Astrocyte of the spinal cord (primary cell): ENCODE results near the gene AIRE.

Experiments
- DNase-seq: peaks from one replicate; pipeline ENCODE4 v3.0.0; 2011; ENCODE audit warnings: low read depth, low spot score
- H3K4me3 ChIP-seq: 2 replicates; pipeline ENCODE4 v1.5.1; 2011; ENCODE audit warnings: low read depth, mild to moderate bottlenecking, low read length, moderate library complexity
- in situ Hi-C: cut with HindIII; loops from 2 replicates; pipeline ENCODE4 v1.10.0; 2017; ENCODE audit warnings: low sequenced_read_pairs
- TF ChIP-seq, protein P1 (sequence below): IDR thresholded peaks from 2 replicates; pipeline ENCODE4 v1.5.1; 2012; ENCODE audit warnings: low read depth, mild to moderate bottlenecking, low read length, inconsistent platforms

AIRE gene

DNA sequence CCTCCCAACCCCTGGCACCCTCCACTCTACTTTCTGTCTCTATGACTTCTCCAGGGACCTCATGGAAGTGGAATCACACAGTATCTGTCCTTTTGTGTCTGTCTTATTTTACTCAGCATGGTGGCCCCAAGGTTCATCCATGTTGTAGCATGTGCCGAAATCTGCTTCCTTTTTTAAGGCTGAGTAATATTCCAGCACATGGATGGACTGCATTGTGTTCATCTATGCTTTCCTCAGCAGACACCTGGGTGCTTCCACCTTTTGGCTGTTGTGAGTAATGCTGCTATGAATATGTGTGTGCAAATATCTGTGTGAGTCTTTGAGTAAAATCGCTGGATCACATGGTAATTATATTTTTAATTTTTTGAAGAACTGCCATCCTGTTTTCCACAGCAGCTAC lies 12.6 kb downstream of the AIRE start:
- no peak for DNase-seq
- in situ Hi-C loops = no loop called here
- TF ChIP-seq, protein P1, sequence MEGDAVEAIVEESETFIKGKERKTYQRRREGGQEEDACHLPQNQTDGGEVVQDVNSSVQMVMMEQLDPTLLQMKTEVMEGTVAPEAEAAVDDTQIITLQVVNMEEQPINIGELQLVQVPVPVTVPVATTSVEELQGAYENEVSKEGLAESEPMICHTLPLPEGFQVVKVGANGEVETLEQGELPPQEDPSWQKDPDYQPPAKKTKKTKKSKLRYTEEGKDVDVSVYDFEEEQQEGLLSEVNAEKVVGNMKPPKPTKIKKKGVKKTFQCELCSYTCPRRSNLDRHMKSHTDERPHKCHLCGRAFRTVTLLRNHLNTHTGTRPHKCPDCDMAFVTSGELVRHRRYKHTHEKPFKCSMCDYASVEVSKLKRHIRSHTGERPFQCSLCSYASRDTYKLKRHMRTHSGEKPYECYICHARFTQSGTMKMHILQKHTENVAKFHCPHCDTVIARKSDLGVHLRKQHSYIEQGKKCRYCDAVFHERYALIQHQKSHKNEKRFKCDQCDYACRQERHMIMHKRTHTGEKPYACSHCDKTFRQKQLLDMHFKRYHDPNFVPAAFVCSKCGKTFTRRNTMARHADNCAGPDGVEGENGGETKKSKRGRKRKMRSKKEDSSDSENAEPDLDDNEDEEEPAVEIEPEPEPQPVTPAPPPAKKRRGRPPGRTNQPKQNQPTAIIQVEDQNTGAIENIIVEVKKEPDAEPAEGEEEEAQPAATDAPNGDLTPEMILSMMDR = peak; percentile 25
- no peak overlapping the region for H3K4me3 ChIP-seq

GRCh38 chr21:44299085-44299457 lies 13.4 kb downstream of the AIRE start:
- in situ Hi-C loops = no loop called here
- H3K4me3 ChIP-seq = peak overlapping the region; percentile 60
- TF ChIP-seq, protein P1 = no peak
- peak; percentile 34 for DNase-seq

DNA sequence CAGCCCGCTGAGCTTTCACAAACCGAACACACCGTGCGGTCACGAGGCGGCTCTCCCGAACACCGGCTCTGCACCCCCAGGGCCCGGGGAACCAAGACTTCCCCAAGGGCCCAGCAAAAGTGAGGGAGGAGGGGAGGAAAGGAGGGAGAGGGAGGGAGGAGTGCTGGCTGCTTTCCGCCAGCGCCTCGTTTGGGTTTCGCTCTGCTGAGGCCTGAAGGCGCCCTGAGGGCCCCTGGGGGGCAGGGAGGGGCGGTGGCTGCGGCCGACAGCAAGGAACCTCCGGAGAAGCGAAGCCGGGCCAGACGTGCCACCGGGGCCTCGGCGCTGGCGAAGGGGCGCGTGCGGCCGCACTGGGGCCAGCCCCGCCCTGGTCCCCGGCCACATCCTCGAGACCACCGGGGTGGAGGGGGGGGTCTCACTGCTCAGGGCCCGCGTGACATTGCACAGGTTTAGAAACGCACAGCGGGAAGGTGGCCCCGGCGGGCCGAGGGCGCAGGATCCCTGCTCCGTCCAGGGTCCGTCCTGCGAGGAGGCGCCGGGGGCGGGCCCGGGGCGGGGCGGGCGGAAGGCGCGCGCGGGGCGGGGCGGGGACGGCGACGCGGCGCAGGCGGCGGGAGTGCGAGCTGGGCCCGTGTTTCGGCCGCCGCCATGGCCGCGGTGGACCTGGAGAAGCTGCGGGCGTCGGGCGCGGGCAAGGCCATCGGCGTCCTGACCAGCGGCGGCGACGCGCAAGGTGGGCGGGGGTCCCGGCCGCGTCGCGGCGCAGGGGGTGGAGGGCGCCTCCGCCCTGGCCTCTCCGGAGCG lies 14.0 kb downstream of the AIRE start, which contains the start of gene PFKL:
Gene PFKL, plus strand, starts transcription at position 596 of the 804 bp plus-strand sequence. Its CDS starts 53 bp downstream, at position 649.
- TF ChIP-seq, protein P1 = no peak
- in situ Hi-C loops = no loop called here
- peak within 1 kb of the TSS; percentile 60 for H3K4me3 ChIP-seq
- DNase-seq = peak; percentile 26

DNA sequence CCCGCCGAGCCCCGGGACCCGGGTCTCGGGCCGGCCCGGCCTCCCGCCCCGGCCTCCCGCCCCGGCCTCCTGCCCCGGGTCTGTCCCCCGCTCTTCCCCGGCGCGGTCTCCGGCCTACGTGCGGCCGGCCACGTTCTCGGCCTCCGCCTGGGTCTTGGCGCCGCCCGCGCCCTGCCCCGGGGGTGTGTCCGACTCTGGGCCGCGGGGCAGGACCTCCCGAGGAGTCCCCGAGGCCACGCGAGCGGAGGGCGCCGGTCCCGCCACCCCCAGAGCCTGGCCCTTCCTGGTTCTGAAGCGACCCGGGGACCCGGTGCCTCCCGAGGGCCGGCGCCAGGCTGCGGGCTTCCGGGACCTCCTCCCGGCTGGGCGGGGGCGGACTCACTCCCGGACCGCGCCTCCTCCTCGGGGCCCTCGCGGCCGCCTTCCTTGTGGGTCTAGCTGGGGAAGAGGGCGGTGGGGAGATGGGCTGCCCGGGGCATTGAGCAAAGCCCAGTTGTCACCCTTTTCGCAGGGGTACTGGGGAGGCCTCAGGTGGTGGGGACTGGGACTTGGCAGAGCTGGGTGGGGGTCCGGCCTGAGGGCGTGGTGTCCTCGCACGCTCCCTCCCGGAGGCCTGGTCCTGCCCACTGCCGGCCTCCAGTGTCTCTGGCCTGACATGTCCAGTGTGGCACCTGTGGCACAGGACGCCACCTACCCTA lies 14.7 kb downstream of the AIRE start:
- in situ Hi-C loops = no loop called here
- peak overlapping the region; percentile 60 for H3K4me3 ChIP-seq
- TF ChIP-seq, protein P1 = no peak
- DNase-seq = peak; percentile 36

DNA sequence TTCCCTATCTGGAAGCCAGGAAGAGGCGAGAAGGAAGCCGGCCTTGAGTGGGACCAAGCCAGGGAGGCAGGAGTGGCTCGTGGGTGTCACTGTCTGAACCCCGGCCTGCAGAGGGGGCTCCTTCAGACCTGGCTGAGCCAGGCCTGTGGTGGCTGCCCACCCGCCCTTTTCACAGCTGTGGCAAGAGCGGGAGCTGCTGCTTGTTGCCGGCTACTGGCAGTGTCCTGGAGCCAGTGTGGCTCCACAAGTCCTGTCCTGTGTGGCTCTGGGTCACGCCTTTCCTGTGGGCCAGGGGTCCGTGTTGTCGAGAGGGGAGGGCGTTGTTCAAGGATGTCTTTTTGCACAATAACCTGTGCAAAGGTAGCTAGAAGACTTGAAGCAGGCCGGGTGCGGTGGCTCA lies 15.5 kb downstream of the AIRE start:
- TF ChIP-seq, protein P1 = no peak
- DNase-seq = no peak
- peak overlapping the region; percentile 60 for H3K4me3 ChIP-seq
- in situ Hi-C loops = no loop called here

- in situ Hi-C loops = no loop called here
- no peak for DNase-seq
- TF ChIP-seq, protein P1 = no peak
- no peak overlapping the region for H3K4me3 ChIP-seq
Measured at GRCh38 chr21:44301961-44302406, 16.3 kb downstream of the AIRE start.
